ENCODE data around the gene SLX4IP.

Gene SLX4IP

GRCh38 chr20:10591946-10592521 is 156.9 kb downstream of the SLX4IP start:
- H3K9me3 Mint-ChIP-seq: no peaks in the 10 kb centered on the region
- H3K36me3 Mint-ChIP-seq (ENCODE audit: low read depth): peaks cover 4% of the 10 kb centered on the region
- peaks cover 6% of the 10 kb centered on the region for H3K27me3 Mint-ChIP-seq (ENCODE audit: low read depth)
- peaks cover 30% of the 10 kb centered on the region for H3K4me1 Mint-ChIP-seq
- no peak overlapping the region for H3K4me3 Mint-ChIP-seq
- no peak overlapping the region for H3K27ac Mint-ChIP-seq
- no peak for TF ChIP-seq CTCF (IDR thresholded peaks at IDR 0.05; ENCODE audit: unreplicated experiment in 3 of 3)

- Mint-ChIP-seq H3K9me3 (no peaks in the 10 kb centered on the region), H3K36me3 (ENCODE audit: low read depth) (peaks cover 9% of the 10 kb centered on the region), H3K27ac (peak overlapping the region in 1 of 3 experiments; percentile 1), H3K4me1 (peaks cover 30% of the 10 kb centered on the region), H3K4me3 (no peak overlapping the region), H3K27me3 (ENCODE audit: low read depth) (peaks cover 6% of the 10 kb centered on the region)
- no peak for TF ChIP-seq CTCF (IDR thresholded peaks at IDR 0.05; ENCODE audit: unreplicated experiment in 3 of 3)
Measured at GRCh38 chr20:10594296-10594868, 159.3 kb downstream of the SLX4IP start.

GRCh38 chr20:10595266-10595665 is 160.2 kb downstream of the SLX4IP start:
- H3K36me3 Mint-ChIP-seq (ENCODE audit: low read depth): peaks cover 9% of the 10 kb centered on the region
- H3K4me1 Mint-ChIP-seq: peaks cover 30% of the 10 kb centered on the region
- TF ChIP-seq CTCF (IDR thresholded peaks at IDR 0.05; ENCODE audit: unreplicated experiment in 3 of 3): no peak
- peaks cover 6% of the 10 kb centered on the region for H3K27me3 Mint-ChIP-seq (ENCODE audit: low read depth)
- peak overlapping the region in 1 of 3 experiments; percentile 12 for H3K27ac Mint-ChIP-seq
- no peak overlapping the region for H3K4me3 Mint-ChIP-seq
- H3K9me3 Mint-ChIP-seq: no peaks in the 10 kb centered on the region

- peaks cover 11% of the 10 kb centered on the region for H3K36me3 Mint-ChIP-seq (ENCODE audit: low read depth)
Measured at GRCh38 chr20:10595985-10596384, 160.9 kb downstream of the SLX4IP start.

GRCh38 chr20:10596710-10597121 is 161.6 kb downstream of the SLX4IP start:
- H3K4me3 Mint-ChIP-seq: no peak overlapping the region
- no peaks in the 10 kb centered on the region for H3K9me3 Mint-ChIP-seq
- H3K27ac Mint-ChIP-seq: no peak overlapping the region
- peaks cover 16% of the 10 kb centered on the region for H3K36me3 Mint-ChIP-seq (ENCODE audit: low read depth)
- peaks cover 3% of the 10 kb centered on the region for H3K27me3 Mint-ChIP-seq (ENCODE audit: low read depth)
- peaks cover 27% of the 10 kb centered on the region for H3K4me1 Mint-ChIP-seq
- no peak for TF ChIP-seq CTCF (IDR thresholded peaks at IDR 0.05; ENCODE audit: unreplicated experiment in 3 of 3)

More at GRCh38 chr20:10595985-10596384, 160.9 kb downstream of the SLX4IP start:
- no peak overlapping the region for H3K4me3 Mint-ChIP-seq
- no peak for TF ChIP-seq CTCF (IDR thresholded peaks at IDR 0.05; ENCODE audit: unreplicated experiment in 3 of 3)
- H3K9me3 Mint-ChIP-seq: no peaks in the 10 kb centered on the region
- H3K27me3 Mint-ChIP-seq (ENCODE audit: low read depth): peaks cover 6% of the 10 kb centered on the region
- H3K27ac Mint-ChIP-seq: no peak overlapping the region
- peaks cover 29% of the 10 kb centered on the region for H3K4me1 Mint-ChIP-seq

- H3K27ac Mint-ChIP-seq: no peak overlapping the region
- H3K9me3 Mint-ChIP-seq: no peaks in the 10 kb centered on the region
- H3K36me3 Mint-ChIP-seq (ENCODE audit: low read depth): peaks cover 20% of the 10 kb centered on the region
- H3K4me1 Mint-ChIP-seq: peaks cover 34% of the 10 kb centered on the region
- TF ChIP-seq CTCF (IDR thresholded peaks at IDR 0.05; ENCODE audit: unreplicated experiment in 3 of 3): no peak
- no peak overlapping the region for H3K4me3 Mint-ChIP-seq
- H3K27me3 Mint-ChIP-seq (ENCODE audit: low read depth): no peaks in the 10 kb centered on the region
Measured at GRCh38 chr20:10597637-10598036, 162.5 kb downstream of the SLX4IP start.
